HG03108 (cell line): Measurements from ENCODE around the gene MON2.
A peak's percentile ranks its signal among the peaks of the same experiment; 100 is the strongest.
"Not testable (repeated sequence)": the region's sequence is repeated elsewhere in the genome, so short reads cannot be mapped to it uniquely, and the experiment has no call there.

Experiments
- ATAC-seq: cut with Tn5 transposase; IDR thresholded peaks from one replicate; pipeline ENCODE4 v1.9.1; 2021; ENCODE audit warnings: moderate library complexity; ENCODE audit not compliant: unreplicated experiment

MON2 gene

GRCh38 chr12:62469704-62470103 lies 3.1 kb downstream of the MON2 start:
- no peak for ATAC-seq

DNA sequence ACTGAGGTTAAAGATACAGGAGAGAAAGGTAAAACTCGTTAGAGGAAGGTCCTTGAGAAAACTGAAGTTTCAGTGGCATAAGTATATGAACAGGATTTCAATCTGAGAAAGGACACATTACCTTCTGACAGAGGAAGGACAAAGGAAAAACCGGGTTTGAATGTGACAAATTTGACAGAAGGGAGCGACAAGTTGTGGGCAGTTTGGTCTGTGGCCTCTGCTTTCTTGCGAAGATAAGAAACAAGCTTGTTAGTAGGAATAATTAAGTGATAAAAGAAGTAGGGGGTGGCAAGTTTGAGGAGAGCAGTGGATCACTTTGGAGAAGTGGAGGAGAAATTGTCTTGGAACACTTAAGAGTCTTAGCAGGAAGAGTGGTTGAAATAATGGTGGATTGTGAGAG lies 5.1 kb downstream of the MON2 start:
- no peak for ATAC-seq

- no peak for ATAC-seq
Measured at GRCh38 chr12:62472472-62472871, 5.8 kb downstream of the MON2 start.

DNA sequence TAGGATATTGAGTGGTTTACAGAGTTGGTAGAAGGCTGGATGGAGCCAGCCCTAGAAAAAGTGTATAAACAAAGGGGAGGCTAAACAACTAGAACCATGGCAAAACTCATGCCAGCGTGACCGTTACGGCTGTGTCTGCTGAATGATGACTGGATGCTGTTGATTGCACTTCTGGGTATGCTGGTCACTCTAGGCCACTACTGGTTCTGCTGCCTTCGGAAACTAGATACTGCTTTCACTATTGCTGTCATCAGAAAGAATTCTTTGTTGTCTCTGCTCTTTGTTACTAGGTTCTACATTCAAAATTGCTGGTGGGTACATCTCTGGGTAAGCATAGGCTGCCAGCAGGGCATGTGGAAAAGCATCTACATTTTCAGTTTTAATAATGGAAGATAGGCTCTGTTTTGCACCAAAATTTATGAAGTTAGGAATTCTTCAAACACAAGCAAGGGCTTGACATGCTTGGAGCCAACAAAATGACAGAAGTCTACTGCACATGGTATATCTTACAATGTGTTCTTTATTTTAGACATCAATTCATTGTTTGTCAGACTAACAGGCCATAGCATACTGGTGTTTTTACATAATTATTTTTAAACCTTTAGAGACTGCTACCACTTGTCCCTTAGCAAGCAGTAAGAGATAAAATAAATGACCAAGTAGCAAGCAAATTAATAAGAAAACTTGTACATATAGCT lies 15.4 kb downstream of the MON2 start:
- ATAC-seq, result no peak

GRCh38 chr12:62482769-62483168 lies 16.1 kb downstream of the MON2 start:
- ATAC-seq, result no peak

DNA sequence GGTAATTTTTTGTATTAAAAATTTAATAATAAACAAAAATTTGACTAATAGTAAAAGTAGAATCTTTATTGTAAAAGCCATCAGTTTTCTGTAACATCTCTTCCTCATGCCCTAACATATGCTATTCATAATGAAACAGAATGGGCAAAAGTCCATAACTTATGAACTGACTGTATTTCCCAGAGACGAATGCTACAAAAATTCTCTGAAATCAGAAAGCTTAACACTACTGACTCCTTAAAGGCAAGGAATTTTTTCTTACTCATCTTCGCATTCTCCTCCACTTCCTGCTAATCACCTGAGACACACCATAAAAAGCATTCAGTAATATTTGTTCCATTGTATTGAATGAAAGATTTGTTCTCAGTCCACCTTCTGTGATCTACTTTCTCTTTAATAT lies 17.6 kb downstream of the MON2 start:
- ATAC-seq, result no peak

GRCh38 chr12:62505786-62506185 lies 39.2 kb downstream of the MON2 start:
- no peak for ATAC-seq

DNA sequence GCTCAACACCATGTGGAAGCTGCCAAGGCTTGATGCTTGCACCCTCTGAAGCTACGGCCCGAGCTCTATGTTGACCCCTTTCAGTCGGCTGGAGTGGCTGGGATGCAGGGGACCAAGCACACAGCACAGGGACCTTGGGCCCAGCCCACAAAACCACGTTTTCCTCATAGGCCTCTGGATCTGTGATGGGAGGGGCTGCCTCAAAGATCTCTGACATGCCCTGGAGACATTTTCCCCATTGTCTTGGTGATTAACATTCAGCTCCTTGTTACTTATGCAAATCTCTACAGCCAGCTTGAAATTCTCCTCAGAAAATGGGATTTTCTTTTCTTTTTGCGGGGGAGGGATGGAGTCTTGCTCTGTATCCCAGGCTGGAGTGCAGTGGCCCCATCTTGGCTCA lies 46.3 kb downstream of the MON2 start:
- ATAC-seq, result no peak

DNA sequence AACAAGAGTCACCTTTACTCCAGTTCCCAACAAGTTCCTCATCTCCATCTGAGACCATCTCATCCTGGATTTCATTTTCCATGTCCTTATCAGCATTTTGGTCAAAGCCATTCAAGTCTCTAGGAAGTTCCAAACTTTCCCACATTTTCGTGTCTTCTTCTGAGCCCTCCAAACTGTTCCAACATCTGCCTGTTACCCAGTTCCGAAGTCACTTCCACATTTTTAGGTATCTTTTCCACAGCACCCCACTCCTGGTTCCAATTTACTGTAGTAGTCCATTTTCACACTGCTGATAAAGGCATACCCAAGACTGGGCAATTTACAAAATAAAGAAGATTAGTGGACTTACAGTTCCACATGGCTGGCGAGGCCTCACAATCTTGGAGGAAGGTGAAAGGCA lies 47.5 kb downstream of the MON2 start:
- not testable (repeated sequence) for ATAC-seq

GRCh38 chr12:62516927-62517326 lies 50.3 kb downstream of the MON2 start:
- no peak for ATAC-seq

- no peak for ATAC-seq
Measured at GRCh38 chr12:62517887-62518286, 51.3 kb downstream of the MON2 start.

DNA sequence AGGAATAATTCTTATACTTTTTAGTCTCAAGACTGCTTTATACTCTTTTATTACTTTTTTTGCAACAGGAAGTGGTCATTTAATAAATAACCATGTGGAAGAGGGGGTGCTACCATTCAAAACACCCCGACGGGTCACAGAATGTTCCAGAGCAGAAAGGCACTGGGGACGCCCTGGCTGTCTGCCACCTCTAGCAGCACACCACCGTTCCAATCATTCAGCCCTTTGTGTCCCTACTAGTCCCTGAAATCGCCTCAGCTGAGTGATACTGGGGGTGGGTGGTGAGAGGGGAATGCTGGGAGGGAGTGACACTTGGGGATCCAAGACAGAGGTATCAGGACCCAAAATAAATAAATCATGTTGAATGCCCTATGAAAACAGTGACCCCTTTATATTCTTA lies 52.4 kb downstream of the MON2 start:
- ATAC-seq, result no peak

- ATAC-seq, result no peak
Measured at GRCh38 chr12:62520361-62520760, 53.7 kb downstream of the MON2 start.

GRCh38 chr12:62522984-62523383 lies 56.4 kb downstream of the MON2 start:
- ATAC-seq, result peak; percentile 35

DNA sequence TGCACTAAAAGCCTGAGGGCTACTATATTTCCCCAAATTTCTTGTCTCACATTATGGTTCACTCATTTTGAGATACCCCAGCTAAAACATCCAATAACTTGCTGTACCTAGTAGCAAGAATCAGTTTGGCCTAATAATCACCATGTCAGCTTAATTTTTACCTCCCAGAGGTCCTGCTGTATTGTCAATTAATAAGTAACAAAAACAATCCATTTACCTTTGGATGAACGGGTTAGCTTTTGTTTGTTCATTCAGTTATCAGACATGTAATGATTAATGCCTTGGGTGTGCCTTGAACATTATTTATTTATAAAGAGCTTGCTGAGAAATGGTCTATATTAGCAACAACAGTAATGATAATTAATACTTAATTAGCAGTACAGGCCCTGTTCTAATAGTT lies 57.0 kb downstream of the MON2 start:
- no peak for ATAC-seq

DNA sequence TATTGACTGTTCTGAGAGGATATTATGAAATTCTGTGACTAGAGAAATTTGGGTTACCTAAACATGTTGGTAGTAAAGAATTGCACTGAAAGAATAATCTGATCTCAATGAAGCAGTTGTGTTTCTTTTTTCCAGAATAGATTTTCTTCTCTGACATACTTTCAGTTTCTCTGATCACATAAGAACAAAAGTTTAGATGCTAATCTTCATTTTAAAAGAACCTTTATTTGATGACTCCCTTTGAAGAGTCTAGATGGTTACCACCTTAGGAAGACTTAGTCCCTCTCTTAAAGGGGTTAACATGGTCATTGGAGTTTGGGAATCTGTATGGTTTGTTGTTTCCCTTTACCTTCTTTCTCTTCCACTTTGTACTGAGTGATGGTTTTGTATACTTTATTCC lies 58.6 kb downstream of the MON2 start:
- ATAC-seq, result no peak

- ATAC-seq, result no peak
Measured at GRCh38 chr12:62530596-62530995, 64.0 kb downstream of the MON2 start.

- no peak for ATAC-seq
Measured at GRCh38 chr12:62532333-62532732, 65.7 kb downstream of the MON2 start.

- no peak for ATAC-seq
Measured at GRCh38 chr12:62533087-62533754, 66.6 kb downstream of the MON2 start.

DNA sequence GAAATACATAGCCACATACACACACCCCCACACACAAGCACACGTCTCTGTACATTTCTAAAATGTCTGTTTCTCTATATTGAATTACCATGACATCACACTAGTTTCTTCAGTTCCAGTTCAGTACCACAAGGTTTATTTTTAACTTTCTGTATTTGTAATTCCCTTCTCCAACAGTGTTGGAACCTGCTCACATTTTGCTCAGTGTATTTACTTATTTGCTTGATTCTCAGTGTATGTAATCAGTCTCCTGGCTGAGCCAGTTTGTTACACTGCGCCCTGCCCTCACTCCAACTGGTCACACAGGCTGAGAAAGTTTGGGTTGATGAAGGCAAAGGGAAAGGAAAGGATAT lies 67.1 kb downstream of the MON2 start:
- ATAC-seq, result peak; percentile 72

DNA sequence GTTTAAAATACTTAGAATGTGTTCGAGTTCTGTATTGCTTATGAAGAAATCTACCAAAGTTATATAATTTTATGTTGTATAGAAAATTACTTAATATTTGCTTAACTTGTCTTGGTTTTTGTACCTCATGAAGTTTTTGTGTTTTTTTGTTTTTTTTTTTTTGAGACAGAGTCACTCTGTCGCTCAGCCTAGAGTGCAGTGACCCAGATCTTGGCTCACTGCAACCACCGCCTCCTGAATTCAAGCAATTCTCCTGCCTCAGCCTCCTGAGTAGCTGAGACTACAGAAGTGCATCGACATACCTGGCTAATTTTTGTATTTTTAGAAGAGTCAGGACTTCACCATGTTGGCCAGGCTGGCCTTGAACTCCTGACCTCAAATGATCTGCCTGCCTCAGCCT lies 69.9 kb downstream of the MON2 start:
- no peak for ATAC-seq

GRCh38 chr12:62537551-62537950 lies 70.9 kb downstream of the MON2 start:
- ATAC-seq, result no peak

DNA sequence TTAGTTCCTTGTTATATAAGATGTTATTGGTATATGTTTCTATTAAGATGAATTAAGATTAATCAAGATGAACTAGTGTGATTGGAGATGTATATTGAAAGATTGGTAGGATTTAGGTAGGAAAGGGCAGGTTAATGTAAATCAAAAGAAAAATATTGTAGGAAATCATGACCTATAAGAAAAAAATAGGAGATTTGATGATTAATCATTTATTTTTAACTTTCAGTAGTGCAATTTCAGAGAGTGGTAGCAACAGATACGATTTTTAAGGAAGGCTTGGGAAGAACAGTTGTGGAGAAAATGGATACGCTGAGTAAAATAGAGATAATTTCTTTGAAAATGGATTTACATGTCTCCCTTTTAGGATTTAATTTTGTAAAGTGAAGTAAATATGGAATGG lies 73.7 kb downstream of the MON2 start:
- ATAC-seq, result no peak
